ENCODE data around the gene MTUS2. TPM values are rescaled to one million over a fixed set of nuclear protein-coding genes. Genes with fewer than 3 reads are reported as not detected.
A peak's percentile ranks its signal among the peaks of the same experiment; 100 is the strongest.

Gene MTUS2
- total and polyA plus RNA-seq, 8 donors: 0.12 to 28.1 (median 3.5) TPM; not detected in 1

DNA sequence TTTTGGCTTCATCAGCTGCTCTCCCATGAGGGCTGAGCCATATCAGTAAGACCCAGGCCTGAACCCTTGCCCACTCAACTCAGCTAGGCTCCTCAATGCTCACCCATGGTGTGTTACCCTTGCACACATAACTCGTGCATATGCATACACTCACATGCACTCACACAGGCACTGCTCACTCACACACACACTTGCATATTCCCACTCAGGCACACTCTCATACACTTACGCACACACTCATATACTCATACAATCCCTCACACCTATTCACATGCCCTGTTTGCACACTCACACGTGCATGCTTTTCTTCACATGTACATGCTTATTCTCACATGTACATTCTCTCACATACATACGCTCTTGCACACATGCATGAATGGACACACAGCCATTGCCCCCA is 681.5 kb downstream of the MTUS2 start:
- Histone ChIP-seq H3K9me3 (no peaks in the 10 kb centered on the region), H3K27ac (no peak overlapping the region), H3K4me1 (peaks cover 0 to 10% (median 4%) of the 10 kb centered on the region in 4 donors), H3K36me3 (no peaks in the 10 kb centered on the region), H3K4me3 (no peak overlapping the region), H3K27me3 (peaks cover 0 to 22% (median 7%) of the 10 kb centered on the region in 3 donors)
- intact Hi-C loops (cut with DNase I; ENCODE audit: low total_unique reads): loop anchor here (10.0 kb wide), 1 partner anchor 213 kb away; no protein-coding TSS in a partner anchor
- WGBS, 5 donors: 86 to 92% (median 90%) methylated on average over 4 of the region's 4 CpGs
- TF ChIP-seq EP300 (IDR thresholded peaks at IDR 0.05) (no peak), POLR2A (IDR thresholded peaks at IDR 0.05) (no peak), POLR2AphosphoS5 (IDR thresholded peaks at IDR 0.05) (no peak)
- TF ChIP-seq, protein P1, sequence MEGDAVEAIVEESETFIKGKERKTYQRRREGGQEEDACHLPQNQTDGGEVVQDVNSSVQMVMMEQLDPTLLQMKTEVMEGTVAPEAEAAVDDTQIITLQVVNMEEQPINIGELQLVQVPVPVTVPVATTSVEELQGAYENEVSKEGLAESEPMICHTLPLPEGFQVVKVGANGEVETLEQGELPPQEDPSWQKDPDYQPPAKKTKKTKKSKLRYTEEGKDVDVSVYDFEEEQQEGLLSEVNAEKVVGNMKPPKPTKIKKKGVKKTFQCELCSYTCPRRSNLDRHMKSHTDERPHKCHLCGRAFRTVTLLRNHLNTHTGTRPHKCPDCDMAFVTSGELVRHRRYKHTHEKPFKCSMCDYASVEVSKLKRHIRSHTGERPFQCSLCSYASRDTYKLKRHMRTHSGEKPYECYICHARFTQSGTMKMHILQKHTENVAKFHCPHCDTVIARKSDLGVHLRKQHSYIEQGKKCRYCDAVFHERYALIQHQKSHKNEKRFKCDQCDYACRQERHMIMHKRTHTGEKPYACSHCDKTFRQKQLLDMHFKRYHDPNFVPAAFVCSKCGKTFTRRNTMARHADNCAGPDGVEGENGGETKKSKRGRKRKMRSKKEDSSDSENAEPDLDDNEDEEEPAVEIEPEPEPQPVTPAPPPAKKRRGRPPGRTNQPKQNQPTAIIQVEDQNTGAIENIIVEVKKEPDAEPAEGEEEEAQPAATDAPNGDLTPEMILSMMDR (IDR thresholded peaks at IDR 0.05): no peak
- DNase-seq: no peak

DNA sequence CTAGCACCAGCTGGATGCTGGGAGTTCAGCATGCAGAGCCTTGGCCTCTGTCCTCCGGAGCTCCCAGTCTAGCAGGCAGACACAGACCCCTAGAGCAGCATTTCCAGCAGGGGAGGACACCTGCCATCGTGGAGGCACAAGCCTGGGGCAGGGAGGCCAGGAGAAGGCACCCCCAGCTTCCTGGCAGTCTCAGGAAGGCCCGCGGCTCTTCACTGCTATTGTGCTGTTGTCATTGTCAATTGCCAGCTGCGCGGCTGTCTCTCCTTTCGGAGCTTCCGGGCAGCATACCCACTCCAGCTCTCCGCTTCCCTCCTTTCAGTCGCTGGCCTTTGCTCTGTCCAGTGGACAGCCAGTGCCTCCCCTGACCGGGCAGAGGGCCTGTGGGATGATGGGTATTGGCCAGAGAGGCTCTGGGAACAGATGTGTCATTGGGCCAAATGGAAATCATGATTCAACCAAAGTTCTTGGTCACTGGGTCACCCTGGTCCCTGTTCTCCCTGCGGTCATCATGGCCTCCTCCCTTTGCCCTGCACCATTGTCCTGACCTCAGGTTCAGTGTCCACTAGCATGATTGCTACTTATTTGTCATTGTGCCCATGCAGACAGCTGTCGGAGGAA is 682.4 kb downstream of the MTUS2 start:
- TF ChIP-seq POLR2A (IDR thresholded peaks at IDR 0.05): no peak
- no peak for DNase-seq
- H3K27me3 ChIP-seq: peaks cover 0 to 22% (median 7%) of the 10 kb centered on the region in 3 donors
- H3K36me3 ChIP-seq: no peaks in the 10 kb centered on the region
- no peaks in the 10 kb centered on the region for H3K9me3 ChIP-seq
- WGBS, 5 donors: 86 to 91% (median 89%) methylated on average over 9 to 13 of the region's 13 CpGs
- no peak overlapping the region for H3K27ac ChIP-seq
- H3K4me1 ChIP-seq: peaks cover 0 to 11% (median 4%) of the 10 kb centered on the region in 4 donors
- intact Hi-C loops (cut with DNase I; ENCODE audit: low total_unique reads): loop anchor here (10.0 kb wide), 1 partner anchor 212 kb away; no protein-coding TSS in a partner anchor
- H3K4me3 ChIP-seq: no peak overlapping the region

DNA sequence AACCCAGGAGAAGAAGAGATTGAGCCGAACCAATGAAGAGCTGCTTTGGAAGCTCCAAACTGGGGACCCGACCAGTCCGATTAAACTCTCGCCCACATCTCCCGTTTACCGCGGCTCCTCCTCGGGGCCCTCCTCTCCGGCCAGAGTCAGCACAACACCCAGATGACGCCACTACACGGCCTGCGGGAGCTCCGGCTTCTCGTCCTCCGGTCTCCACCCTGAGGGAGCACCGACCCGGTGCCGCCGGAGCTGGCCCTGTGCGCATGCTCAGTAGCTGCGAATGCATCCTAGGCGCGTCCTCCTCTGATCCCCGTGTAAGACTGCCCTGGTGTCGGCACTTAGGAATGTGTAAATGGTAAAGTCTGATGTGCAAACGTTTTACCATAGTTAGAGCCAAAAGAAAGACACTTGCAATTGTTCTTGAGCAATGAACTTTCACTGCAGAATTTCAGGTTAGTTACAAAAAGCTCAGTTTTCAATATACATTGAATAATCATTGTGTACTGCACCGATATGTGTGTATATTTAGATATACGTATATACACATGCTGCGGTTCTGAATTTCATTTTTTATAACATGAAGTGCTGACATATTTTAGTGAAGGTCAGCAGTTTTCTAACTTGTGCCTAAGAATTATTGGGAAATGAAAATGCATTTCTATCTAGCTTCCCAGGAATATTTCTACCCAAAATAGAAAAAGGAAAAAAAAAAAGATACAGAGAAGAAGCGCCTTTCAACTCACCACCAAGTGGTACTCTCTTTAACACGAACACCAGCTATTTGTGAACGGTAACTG is 683.1 kb downstream of the MTUS2 start:
- Histone ChIP-seq H3K27ac (no peak overlapping the region), H3K9me3 (no peaks in the 10 kb centered on the region), H3K36me3 (no peaks in the 10 kb centered on the region), H3K27me3 (peaks cover 0 to 22% (median 7%) of the 10 kb centered on the region in 3 donors), H3K4me3 (no peak overlapping the region), H3K4me1 (peaks cover 0 to 17% (median 9%) of the 10 kb centered on the region in 4 donors)
- intact Hi-C loops (cut with DNase I; ENCODE audit: low total_unique reads): loop anchor here (10.0 kb wide), 1 partner anchor 212 kb away; no protein-coding TSS in a partner anchor
- WGBS, 5 donors: 37 to 49% (median 46%) methylated on average over 23 to 32 of the region's 32 CpGs
- peak in 1 of 2 donors; percentile 47 for DNase-seq
- TF ChIP-seq, protein P1 (IDR thresholded peaks at IDR 0.05): no peak
- no peak for TF ChIP-seq POLR2A (IDR thresholded peaks at IDR 0.05)
- TF ChIP-seq POLR2AphosphoS5 (IDR thresholded peaks at IDR 0.05): no peak
- TF ChIP-seq EP300 (IDR thresholded peaks at IDR 0.05): no peak

DNA sequence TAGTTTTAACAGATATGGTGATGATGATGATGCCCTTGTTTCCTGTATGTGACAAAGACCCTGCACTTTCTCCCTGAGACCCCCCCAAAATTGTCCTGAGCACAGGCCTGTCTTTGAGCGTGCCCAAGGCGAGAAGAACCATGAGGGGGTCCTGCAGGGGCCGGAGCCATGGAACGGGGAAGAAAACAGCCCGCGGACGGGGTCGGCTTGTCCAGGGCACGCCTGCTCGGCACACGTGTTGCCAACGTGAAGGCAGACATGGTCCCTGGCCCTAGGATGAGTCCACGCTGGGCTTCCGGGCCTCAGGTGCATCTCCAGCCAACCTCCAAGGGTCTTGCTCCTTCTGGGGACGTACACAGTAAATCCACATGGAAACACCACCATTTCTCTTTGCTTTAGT is 684.6 kb downstream of the MTUS2 start:
- no peak for DNase-seq
- Histone ChIP-seq H3K9me3 (no peaks in the 10 kb centered on the region), H3K27me3 (peaks cover 0 to 22% (median 7%) of the 10 kb centered on the region in 3 donors), H3K4me3 (no peak overlapping the region), H3K36me3 (no peaks in the 10 kb centered on the region), H3K4me1 (peaks cover 0 to 23% (median 13%) of the 10 kb centered on the region in 4 donors), H3K27ac (no peak overlapping the region)
- WGBS, 5 donors: 87 to 94% (median 93%) methylated on average over 15 of the region's 15 CpGs
- TF ChIP-seq POLR2AphosphoS5 (IDR thresholded peaks at IDR 0.05): no peak
- no peak for TF ChIP-seq POLR2A (IDR thresholded peaks at IDR 0.05)
- intact Hi-C loops (cut with DNase I; ENCODE audit: low total_unique reads): loop anchor here (5.0 to 10.0 kb wide), 2 partner anchors 210 to 603 kb away; no protein-coding TSS in a partner anchor

DNA sequence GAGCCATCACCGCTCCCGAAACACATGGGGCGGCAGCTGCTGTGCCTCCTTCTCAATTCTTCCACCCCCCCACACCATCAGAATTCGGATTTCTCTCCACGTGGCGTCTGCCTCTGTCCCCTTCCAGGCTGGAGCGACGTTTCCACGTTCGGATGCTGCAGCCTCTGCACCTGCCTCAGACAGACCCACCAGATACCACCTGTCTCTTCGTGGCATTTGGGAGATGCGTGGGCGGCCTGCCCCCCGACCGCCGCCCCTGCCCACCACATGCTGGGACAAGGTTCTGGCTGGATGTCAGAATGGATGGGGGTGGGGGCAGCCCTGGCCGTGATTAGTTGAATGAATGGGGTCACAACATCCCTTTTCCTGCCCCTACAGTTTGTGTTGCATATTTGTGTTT is 685.4 kb downstream of the MTUS2 start:
- Histone ChIP-seq H3K27ac (no peak overlapping the region), H3K27me3 (peaks cover 0 to 22% (median 7%) of the 10 kb centered on the region in 3 donors), H3K9me3 (no peaks in the 10 kb centered on the region), H3K4me3 (no peak overlapping the region), H3K4me1 (peaks cover 0 to 23% (median 13%) of the 10 kb centered on the region in 4 donors), H3K36me3 (peaks cover 0 to 1% (median 0%) of the 10 kb centered on the region in 4 donors)
- WGBS, 5 donors: 76 to 84% (median 80%) methylated on average over 17 of the region's 17 CpGs
- intact Hi-C loops (cut with DNase I; ENCODE audit: low total_unique reads): loop anchor here (5.0 to 10.0 kb wide), 2 partner anchors 209 to 602 kb away; no protein-coding TSS in a partner anchor
- no peak for TF ChIP-seq POLR2A (IDR thresholded peaks at IDR 0.05)
- no peak for DNase-seq

Data from stomach (tissue), 9 donors.